HG02763 (cell line): ENCODE results near the gene PA2G4.
"Not testable (repeated sequence)": the region's sequence is repeated elsewhere in the genome, so short reads cannot be mapped to it uniquely, and the experiment has no call there.

ENCODE experiments used
- ATAC-seq: cut with Tn5 transposase; IDR thresholded peaks from one replicate; pipeline ENCODE4 v1.9.1; 2021; ENCODE audit warnings: mild to moderate bottlenecking, moderate library complexity; ENCODE audit not compliant: unreplicated experiment

PA2G4 gene

GRCh38 chr12:56152132-56152755 is 47.9 kb downstream of the PA2G4 start, which contains the start of gene MYL6B:
TSS of gene MYL6B (plus strand) at chr12:56152587. CDS start at chr12:56153919, 1,332 bp downstream.
- peak; percentile 92 for ATAC-seq

GRCh38 chr12:56152756-56153677 is 48.7 kb downstream of the PA2G4 start:
- no peak for ATAC-seq

- ATAC-seq, result no peak
These were observed 49.3 kb downstream of the PA2G4 start for GRCh38 chr12:56153678-56154065.

- no peak for ATAC-seq
These were observed 50.0 kb downstream of the PA2G4 start for GRCh38 chr12:56154246-56154771.

- no peak for ATAC-seq
These were observed 50.5 kb downstream of the PA2G4 start for GRCh38 chr12:56154818-56155217.

GRCh38 chr12:56155256-56155845 is 51.0 kb downstream of the PA2G4 start:
- no peak for ATAC-seq

GRCh38 chr12:56156464-56157200 is 52.3 kb downstream of the PA2G4 start:
- ATAC-seq, result not testable (repeated sequence)

- peak; percentile 28 for ATAC-seq
These were observed 53.1 kb downstream of the PA2G4 start for GRCh38 chr12:56157201-56158028.

- ATAC-seq, result peak; percentile 68
These were observed 53.9 kb downstream of the PA2G4 start, which contains the start of gene MYL6 for GRCh38 chr12:56158029-56158925. TSS of gene MYL6 (plus strand) at chr12:56158359. CDS start at chr12:56158402, 43 bp downstream.

- ATAC-seq, result no peak
These were observed 54.6 kb downstream of the PA2G4 start for GRCh38 chr12:56158926-56159461.

GRCh38 chr12:56159482-56160192 is 55.3 kb downstream of the PA2G4 start:
- no peak for ATAC-seq

- no peak for ATAC-seq
These were observed 55.9 kb downstream of the PA2G4 start for GRCh38 chr12:56160193-56160763.

- ATAC-seq, result no peak
These were observed 56.7 kb downstream of the PA2G4 start for GRCh38 chr12:56160894-56161689.

- no peak for ATAC-seq
These were observed 57.5 kb downstream of the PA2G4 start for GRCh38 chr12:56161690-56162351.

GRCh38 chr12:56162468-56163290 is 58.3 kb downstream of the PA2G4 start:
- ATAC-seq, result no peak
